Skeletal muscle satellite cell (primary cell): ENCODE results near the gene TRIB2.
A peak's percentile ranks its signal among the peaks of the same experiment; 100 is the strongest.

Source experiments
- H3K27me3 ChIP-seq: 2 replicates; pipeline ENCODE4 v1.7.0; 2013; ENCODE audit warnings: low read length; ENCODE audit not compliant: control insufficient read depth, insufficient read depth
- H3K36me3 ChIP-seq: 2 replicates; pipeline ENCODE4 v1.7.0; 2013; ENCODE audit warnings: mild to moderate bottlenecking, control low read depth, low read length; ENCODE audit not compliant: insufficient read depth
- H3K4me1 ChIP-seq: 2 replicates; pipeline ENCODE4 v1.7.0; 2013; ENCODE audit warnings: low read length; ENCODE audit not compliant: control insufficient read depth, insufficient read depth
- H3K4me2 ChIP-seq: 2 replicates; pipeline ENCODE4 v1.7.0; 2013; ENCODE audit warnings: mild to moderate bottlenecking, low read length
- H3K4me3 ChIP-seq: 2 replicates; pipeline ENCODE4 v1.7.0; 2013; ENCODE audit warnings: low read length
- H3K9ac ChIP-seq: 2 replicates; pipeline ENCODE4 v1.7.0; 2013; ENCODE audit warnings: mild to moderate bottlenecking, low read depth, low read length, moderate library complexity
- H3K9me3 ChIP-seq: replicated peaks from 2 replicates; pipeline ENCODE4 v1.7.0; 2013; ENCODE audit warnings: mild to moderate bottlenecking, control low read depth, low read length

The TRIB2 gene

GRCh38 chr2:12715258-12716031 lies 1.3 kb upstream of the TRIB2 start:
- H3K27me3 ChIP-seq: no peaks in the 10 kb centered on the region
- H3K9ac ChIP-seq: peak overlapping the region; percentile 93

GRCh38 chr2:12716032-12716281 lies 779 bp upstream of the TRIB2 start:
- no peaks in the 10 kb centered on the region for H3K36me3 ChIP-seq
- peak overlapping the region; percentile 93 for H3K9ac ChIP-seq
- peaks cover 40% of the 10 kb centered on the region for H3K4me1 ChIP-seq
- peak overlapping the region; percentile 74 for H3K4me3 ChIP-seq
- H3K4me2 ChIP-seq: peak overlapping the region; percentile 92
- no peaks in the 10 kb centered on the region for H3K27me3 ChIP-seq
- no peaks in the 10 kb centered on the region for H3K9me3 ChIP-seq

More at GRCh38 chr2:12715258-12716031, 1.3 kb upstream of the TRIB2 start:
- H3K4me2 ChIP-seq: peak overlapping the region; percentile 92
- peaks cover 35% of the 10 kb centered on the region for H3K4me1 ChIP-seq
- no peaks in the 10 kb centered on the region for H3K9me3 ChIP-seq
- H3K4me3 ChIP-seq: peak overlapping the region; percentile 74
- no peaks in the 10 kb centered on the region for H3K36me3 ChIP-seq

DNA sequence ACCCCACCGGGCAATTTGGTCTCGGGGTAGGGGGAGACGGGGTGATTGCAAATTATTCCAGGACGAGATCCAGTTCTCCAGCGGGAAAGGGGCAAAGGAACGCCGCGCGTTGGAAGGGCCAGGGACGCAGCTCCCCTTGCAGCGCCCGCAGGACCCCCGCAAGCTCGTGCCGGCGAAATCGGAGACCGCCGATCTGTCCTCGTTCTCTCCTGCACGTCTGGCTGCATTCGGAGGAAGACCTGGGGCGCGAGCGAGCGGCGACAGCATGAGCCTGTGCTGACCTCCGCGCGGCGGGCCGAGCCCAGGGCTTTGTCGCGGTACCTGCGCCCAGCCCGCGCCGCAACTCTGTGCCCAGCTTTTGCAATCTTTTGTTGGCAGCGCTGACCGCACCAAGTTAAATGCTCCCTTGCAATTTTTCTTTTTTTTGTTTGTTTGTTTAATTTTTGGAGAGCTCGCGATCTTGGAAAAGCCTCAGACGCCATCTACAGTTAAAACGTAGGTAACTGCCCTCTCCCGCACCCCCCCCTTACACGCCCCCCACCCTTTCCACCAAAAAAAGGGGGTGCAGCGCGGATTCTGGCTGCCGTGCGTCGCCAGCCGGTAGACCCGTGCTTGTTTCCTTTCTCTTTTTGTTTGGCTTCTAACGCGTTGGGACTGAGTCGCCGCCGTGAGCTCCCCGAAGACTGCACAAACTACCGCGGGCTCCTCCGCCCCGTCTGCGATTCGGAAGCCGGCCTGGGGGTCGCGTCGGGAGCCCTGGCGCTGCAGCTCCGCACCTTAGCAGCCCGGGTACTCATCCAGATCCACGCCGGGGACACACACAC lies 667 bp downstream of the TRIB2 start:
- no peaks in the 10 kb centered on the region for H3K27me3 ChIP-seq
- peak overlapping the region; percentile 86 for H3K4me2 ChIP-seq
- H3K9me3 ChIP-seq: no peaks in the 10 kb centered on the region
- H3K9ac ChIP-seq: peak overlapping the region; percentile 90
- no peaks in the 10 kb centered on the region for H3K36me3 ChIP-seq
- peak overlapping the region; percentile 88 for H3K4me3 ChIP-seq
- H3K4me1 ChIP-seq: peaks cover 54% of the 10 kb centered on the region

DNA sequence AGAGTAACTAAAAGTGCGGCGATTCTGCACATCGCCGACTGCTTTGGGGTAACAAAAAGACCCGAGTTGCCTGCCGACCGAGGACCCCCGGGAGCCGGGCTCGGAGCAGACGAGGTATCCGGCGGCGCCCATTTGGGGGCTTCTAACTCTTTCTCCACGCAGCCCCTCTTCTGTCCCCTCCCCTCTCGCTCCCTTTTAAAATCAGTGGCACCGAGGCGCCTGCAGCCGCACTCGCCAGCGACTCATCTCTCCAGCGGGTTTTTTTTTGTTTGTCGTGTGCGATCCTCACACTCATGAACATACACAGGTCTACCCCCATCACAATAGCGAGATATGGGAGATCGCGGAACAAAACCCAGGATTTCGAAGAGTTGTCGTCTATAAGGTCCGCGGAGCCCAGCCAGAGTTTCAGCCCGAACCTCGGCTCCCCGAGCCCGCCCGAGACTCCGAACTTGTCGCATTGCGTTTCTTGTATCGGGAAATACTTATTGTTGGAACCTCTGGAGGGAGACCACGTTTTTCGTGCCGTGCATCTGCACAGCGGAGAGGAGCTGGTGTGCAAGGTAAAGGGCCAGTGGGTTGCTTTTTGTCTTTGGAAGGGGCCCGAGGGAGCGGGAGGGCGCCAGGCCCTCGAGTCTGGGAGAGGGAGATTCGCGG lies 1.4 kb downstream of the TRIB2 start:
- peak overlapping the region; percentile 90 for H3K9ac ChIP-seq
- H3K27me3 ChIP-seq: no peaks in the 10 kb centered on the region
- H3K36me3 ChIP-seq: no peaks in the 10 kb centered on the region
- peak overlapping the region; percentile 88 for H3K4me3 ChIP-seq
- H3K9me3 ChIP-seq: no peaks in the 10 kb centered on the region
- peak overlapping the region; percentile 86 for H3K4me2 ChIP-seq
- H3K4me1 ChIP-seq: peaks cover 57% of the 10 kb centered on the region

- Histone ChIP-seq H3K9me3 (no peaks in the 10 kb centered on the region), H3K36me3 (peaks cover 7% of the 10 kb centered on the region), H3K4me1 (peaks cover 54% of the 10 kb centered on the region), H3K9ac (peak overlapping the region; percentile 90), H3K4me3 (peak overlapping the region; percentile 88), H3K27me3 (no peaks in the 10 kb centered on the region), H3K4me2 (peak overlapping the region; percentile 86)
These were observed 2.1 kb downstream of the TRIB2 start for GRCh38 chr2:12718711-12719399.

DNA sequence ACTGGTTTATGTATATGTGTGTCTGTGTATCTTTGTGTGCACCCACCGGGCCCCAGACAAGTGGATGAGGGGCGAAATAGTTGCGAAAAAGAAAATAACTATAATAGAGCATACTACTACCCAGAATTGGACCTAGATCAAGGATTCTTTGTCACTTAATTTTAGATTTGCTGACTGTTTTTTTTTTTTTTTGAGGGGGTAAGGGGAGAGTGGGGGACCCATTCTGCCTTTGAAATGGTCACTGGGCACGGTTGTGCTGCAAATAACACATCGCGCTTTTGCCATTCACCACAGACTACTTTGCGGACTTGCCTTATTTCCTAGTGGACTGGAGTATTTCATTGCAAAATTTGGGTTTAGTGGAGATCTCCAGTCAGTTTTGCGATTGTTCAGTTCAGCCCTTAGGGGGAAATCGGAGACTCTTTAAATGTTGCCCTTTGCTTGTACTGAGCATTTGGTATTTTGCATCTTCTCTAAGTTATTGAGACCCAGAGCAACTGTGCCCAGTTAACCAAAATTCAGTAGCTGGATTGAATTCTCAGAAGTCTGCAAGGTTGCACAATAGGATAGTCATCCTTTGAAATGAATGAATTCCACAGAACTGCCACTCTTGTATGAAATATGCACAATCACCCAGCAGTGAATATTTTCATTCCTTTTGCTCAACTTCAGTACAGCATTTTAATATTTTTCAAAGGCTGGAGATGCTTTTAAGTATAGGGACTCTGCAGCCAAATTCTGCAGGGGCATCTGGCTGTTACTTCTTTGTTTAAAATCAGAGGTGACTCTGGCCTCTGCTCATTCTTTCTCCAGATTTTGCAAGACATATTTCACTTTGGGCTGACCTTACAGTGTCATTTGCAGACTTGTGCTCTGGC lies 2.9 kb downstream of the TRIB2 start:
- Histone ChIP-seq H3K27me3 (no peaks in the 10 kb centered on the region), H3K4me1 (peaks cover 46% of the 10 kb centered on the region), H3K4me3 (peak overlapping the region; percentile 88), H3K36me3 (peaks cover 15% of the 10 kb centered on the region), H3K9me3 (no peaks in the 10 kb centered on the region), H3K4me2 (peak overlapping the region; percentile 86), H3K9ac (peak overlapping the region; percentile 90)

DNA sequence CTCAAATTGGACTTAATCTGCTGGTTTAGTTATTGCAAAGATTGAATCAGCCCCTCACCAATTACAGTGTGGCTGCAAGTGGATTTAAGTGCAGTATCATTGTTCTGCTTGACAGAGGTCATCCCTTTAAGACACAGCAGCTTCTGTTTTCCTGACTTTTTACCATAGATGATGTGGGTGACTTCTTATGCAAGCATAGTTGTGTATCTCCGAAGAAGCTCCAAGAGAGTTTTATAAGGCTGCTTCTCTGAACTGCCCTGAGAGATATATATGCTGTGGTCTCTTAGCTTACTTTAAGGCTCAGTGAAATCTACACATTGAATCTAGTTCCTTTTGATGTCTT lies 3.5 kb downstream of the TRIB2 start:
- Histone ChIP-seq H3K27me3 (no peaks in the 10 kb centered on the region), H3K4me1 (peaks cover 40% of the 10 kb centered on the region), H3K36me3 (peaks cover 21% of the 10 kb centered on the region), H3K4me3 (peak overlapping the region; percentile 88), H3K9me3 (no peaks in the 10 kb centered on the region), H3K4me2 (peak overlapping the region; percentile 86), H3K9ac (peak overlapping the region; percentile 90)

- Histone ChIP-seq H3K9ac (peak overlapping the region; percentile 90), H3K36me3 (peaks cover 27% of the 10 kb centered on the region), H3K4me2 (peak overlapping the region; percentile 86), H3K27me3 (no peaks in the 10 kb centered on the region), H3K4me1 (peaks cover 34% of the 10 kb centered on the region), H3K9me3 (no peaks in the 10 kb centered on the region), H3K4me3 (peak overlapping the region; percentile 88)
These were observed 4.1 kb downstream of the TRIB2 start for GRCh38 chr2:12720754-12721378.

DNA sequence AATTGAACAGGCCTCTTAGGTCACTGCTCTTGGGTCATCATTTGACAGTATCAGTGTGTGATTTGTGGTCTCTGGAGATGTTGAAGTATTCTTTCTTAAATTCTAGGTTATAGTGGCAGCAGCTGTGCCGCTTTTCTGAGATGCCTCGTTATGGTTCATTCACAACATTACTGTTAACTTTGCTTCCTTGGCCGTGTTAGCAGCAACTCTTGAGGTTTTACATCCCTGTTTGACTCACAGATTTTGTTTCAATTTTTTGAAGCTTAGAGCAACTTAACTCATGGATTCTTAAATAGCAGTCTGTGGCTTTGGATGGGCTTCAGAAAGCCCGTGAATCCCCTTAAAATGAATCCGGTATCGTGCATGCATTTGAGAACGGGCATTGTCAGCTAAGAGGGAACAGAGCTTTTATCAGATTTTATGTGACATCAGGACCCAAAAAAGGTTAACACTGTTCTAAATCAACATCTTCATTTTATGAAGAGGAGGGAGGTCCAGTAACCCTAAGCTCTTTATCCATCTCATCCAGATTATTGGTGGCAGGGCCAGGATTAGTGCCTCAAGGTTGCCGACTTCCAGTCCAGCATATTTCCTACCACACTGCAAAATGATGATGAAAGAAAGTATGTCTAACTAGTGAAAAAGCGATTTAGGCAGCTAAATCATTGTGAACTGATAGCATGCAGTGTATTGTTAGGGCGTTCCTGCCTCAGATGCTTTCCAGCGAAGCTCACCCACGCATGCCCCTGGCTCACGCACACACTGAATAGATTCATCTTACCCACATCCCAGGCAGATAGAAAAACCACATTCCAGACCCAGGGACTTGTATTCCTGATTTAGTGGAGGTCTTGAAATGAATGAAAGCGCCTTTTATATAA lies 5.1 kb downstream of the TRIB2 start:
- no peaks in the 10 kb centered on the region for H3K27me3 ChIP-seq
- peaks cover 34% of the 10 kb centered on the region for H3K4me1 ChIP-seq
- H3K36me3 ChIP-seq: peaks cover 36% of the 10 kb centered on the region
- no peaks in the 10 kb centered on the region for H3K9me3 ChIP-seq
- H3K4me3 ChIP-seq: peak overlapping the region; percentile 45
- H3K4me2 ChIP-seq: peak overlapping the region; percentile 86
- H3K9ac ChIP-seq: peak overlapping the region; percentile 64
